ENCODE results near the gene TMCC1. TPM values are rescaled to one million over a fixed set of nuclear protein-coding genes. Genes with fewer than 3 reads are reported as not detected.

Gene TMCC1
- total and polyA plus RNA-seq, 7 donors = 12.4 to 55.0 (median 38.1) TPM

- Histone ChIP-seq H3K36me3 (ENCODE audit: insufficient read depth in 1 of 2, low read depth in 1 of 2) (no peaks in the 10 kb centered on the region), H3K27ac (peak overlapping the region; percentile 67), H3K27me3 (ENCODE audit: insufficient read depth in 3 of 3, low read length in 2 of 3) (peaks cover 0 to 9% (median 0%) of the 10 kb centered on the region in 3 donors), H3K9me3 (no peaks in the 10 kb centered on the region), H3K4me1 (peaks cover 58% of the 10 kb centered on the region), H3K4me3 (peak overlapping the region; percentile 68)
- no peak for TF ChIP-seq CTCF (IDR thresholded peaks at IDR 0.05)
- WGBS, 3 donors = 49 to 68% (median 66%) methylated on average over 5 of the region's 5 CpGs
- no peak for DNase-seq
- intact Hi-C loops (cut with DNase I) = loop anchor here in 1 of 2 donors (5.0 kb wide), 1 partner anchor 94 kb away; no protein-coding TSS in a partner anchor
- no peak for ATAC-seq
Measured at GRCh38 chr3:129601713-129602112, 291.8 kb downstream of the TMCC1 start.

DNA sequence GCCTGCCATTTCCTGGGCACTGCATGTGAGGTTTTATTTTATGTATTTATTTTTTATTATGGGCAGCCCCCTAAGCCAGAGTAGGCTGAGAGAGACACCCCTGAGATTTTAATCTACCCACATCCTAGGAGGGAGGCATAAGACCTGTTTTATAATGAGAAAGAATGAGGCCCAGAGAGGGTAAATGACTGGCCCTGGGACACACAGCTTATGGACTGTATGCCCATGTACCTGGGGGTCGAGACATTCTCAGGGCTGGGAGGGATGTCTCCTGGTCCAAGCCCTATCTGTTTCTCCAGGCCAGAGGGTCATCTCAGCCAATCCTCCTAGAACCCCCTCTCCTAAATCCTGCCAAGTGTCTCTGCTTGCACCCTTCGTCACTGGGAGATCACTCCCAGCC, 293.2 kb downstream of the TMCC1 start:
- Histone ChIP-seq H3K4me1 (peaks cover 68% of the 10 kb centered on the region), H3K36me3 (ENCODE audit: insufficient read depth in 1 of 2, low read depth in 1 of 2) (no peaks in the 10 kb centered on the region), H3K27me3 (ENCODE audit: insufficient read depth in 3 of 3, low read length in 2 of 3) (no peaks in the 10 kb centered on the region), H3K4me3 (no peak overlapping the region), H3K9me3 (no peaks in the 10 kb centered on the region), H3K27ac (peak overlapping the region; percentile 77)
- intact Hi-C loops (cut with DNase I) = loop anchor here in 1 of 2 donors (5.0 kb wide), 1 partner anchor 93 kb away; no protein-coding TSS in a partner anchor
- no peak for ATAC-seq
- no peak for TF ChIP-seq CTCF (IDR thresholded peaks at IDR 0.05)
- 77 to 86% (median 80%) methylated on average over 2 of the region's 2 CpGs for WGBS, 3 donors
- DNase-seq = no peak

DNA sequence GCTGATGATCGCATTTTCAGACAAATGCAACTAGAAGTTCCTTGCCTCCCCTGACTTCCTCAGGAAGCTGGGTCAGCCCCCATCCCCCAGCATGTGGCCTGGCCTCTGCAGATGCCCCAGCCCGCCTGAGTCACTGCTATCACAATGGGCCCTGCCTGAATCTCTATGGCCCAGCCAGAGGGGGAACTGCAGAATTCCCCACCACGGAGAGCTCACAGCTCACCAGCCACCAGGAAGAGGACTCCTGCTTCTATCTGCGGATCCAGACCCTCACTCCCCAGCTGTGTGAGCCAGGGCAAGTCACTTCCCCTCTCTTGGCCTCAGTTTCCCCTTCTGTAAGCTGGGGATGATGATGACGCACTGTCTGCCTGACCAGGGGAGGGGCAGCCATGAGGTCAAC, 293.9 kb downstream of the TMCC1 start:
- Histone ChIP-seq H3K9me3 (no peaks in the 10 kb centered on the region), H3K4me1 (peaks cover 71% of the 10 kb centered on the region), H3K27me3 (ENCODE audit: insufficient read depth in 3 of 3, low read length in 2 of 3) (no peaks in the 10 kb centered on the region), H3K27ac (peak overlapping the region; percentile 77), H3K36me3 (ENCODE audit: insufficient read depth in 1 of 2, low read depth in 1 of 2) (no peaks in the 10 kb centered on the region), H3K4me3 (peak overlapping the region; percentile 39)
- WGBS, 3 donors = 54 to 73% (median 67%) methylated on average over 5 of the region's 5 CpGs
- ATAC-seq = no peak
- peak in 1 of 2 donors; percentile 70 for DNase-seq
- TF ChIP-seq CTCF (IDR thresholded peaks at IDR 0.05) = no peak
- intact Hi-C loops (cut with DNase I) = loop anchor here in 1 of 2 donors (5.0 kb wide), 1 partner anchor 92 kb away; no protein-coding TSS in a partner anchor

GRCh38 chr3:129599073-129599472, 294.4 kb downstream of the TMCC1 start:
- DNase-seq = no peak
- Histone ChIP-seq H3K9me3 (no peaks in the 10 kb centered on the region), H3K4me3 (peak overlapping the region; percentile 39), H3K27me3 (ENCODE audit: insufficient read depth in 3 of 3, low read length in 2 of 3) (no peaks in the 10 kb centered on the region), H3K4me1 (peaks cover 71% of the 10 kb centered on the region), H3K27ac (peak overlapping the region; percentile 77), H3K36me3 (ENCODE audit: insufficient read depth in 1 of 2, low read depth in 1 of 2) (no peaks in the 10 kb centered on the region)
- no peak for ATAC-seq
- no peak for TF ChIP-seq CTCF (IDR thresholded peaks at IDR 0.05)
- intact Hi-C loops (cut with DNase I) = no loop called here
- WGBS, 3 donors = 58 to 63% (median 61%) methylated on average over 19 of the region's 19 CpGs

DNA sequence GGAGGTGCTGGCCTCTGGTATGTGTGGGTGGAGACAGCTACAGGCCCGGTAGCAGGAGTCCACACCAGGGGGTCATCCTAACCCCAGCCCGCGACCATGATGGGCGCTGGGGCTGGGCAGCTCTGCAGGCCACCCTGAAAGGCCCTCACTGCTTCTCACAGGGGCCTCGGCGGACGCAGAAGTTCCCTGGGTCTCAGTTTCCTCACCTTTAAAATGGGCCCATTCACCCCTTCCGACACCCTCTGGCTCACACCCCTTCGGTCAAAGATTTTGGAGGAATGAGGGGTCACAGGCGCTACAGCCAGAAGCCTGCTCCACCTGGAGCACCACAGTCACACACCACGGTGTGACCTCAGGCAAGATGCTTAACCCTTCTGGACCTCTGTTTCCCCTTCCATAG, 295.0 kb downstream of the TMCC1 start:
- H3K27ac ChIP-seq = peak overlapping the region; percentile 77
- no peaks in the 10 kb centered on the region for H3K27me3 ChIP-seq (ENCODE audit: insufficient read depth in 3 of 3, low read length in 2 of 3)
- DNase-seq (no peak), ATAC-seq (no peak)
- no peaks in the 10 kb centered on the region for H3K36me3 ChIP-seq (ENCODE audit: insufficient read depth in 1 of 2, low read depth in 1 of 2)
- no peak for TF ChIP-seq CTCF (IDR thresholded peaks at IDR 0.05)
- no peaks in the 10 kb centered on the region for H3K9me3 ChIP-seq
- no peak overlapping the region for H3K4me3 ChIP-seq
- intact Hi-C loops (cut with DNase I) = no loop called here
- H3K4me1 ChIP-seq = peaks cover 68% of the 10 kb centered on the region
- 73 to 84% (median 74%) methylated on average over 10 to 11 of the region's 11 CpGs for WGBS, 3 donors

Measured in psoas muscle (tissue), 8 donors.